ENCODE measurements around the gene PTPRZ1.
A peak's percentile ranks its signal among the peaks of the same experiment; 100 is the strongest.

PTPRZ1 gene

DNA sequence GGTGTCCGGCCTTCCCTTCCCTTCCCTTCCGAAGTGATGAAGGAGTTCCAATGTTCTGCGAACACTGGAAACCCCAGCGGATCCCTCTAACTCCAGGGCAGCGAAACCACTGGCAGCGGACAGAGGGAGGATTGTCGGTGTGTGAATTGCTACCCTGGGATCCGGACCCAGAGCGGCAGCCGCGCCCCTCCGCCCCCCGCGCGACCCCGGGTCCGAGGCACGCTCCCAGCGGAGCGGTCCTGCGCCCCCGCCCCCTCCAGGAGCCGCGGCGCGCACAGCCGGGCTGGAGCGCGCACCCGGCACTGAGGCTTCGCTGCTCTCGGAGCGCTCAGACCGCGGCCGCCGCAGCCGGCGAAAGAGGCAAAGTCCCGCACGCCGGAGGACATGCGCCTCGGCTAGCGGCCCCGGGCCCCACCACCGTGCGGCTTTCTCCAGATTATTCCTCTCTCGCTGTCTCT, at the start of gene PTPRZ1:
Gene PTPRZ1 (plus strand): TSS at position 331 of the 458 bp plus-strand sequence. CDS start 339 bp downstream, outside the sequence.
- Histone ChIP-seq H3K9me3 (ENCODE audit: control insufficient read depth, low read length) (no peaks in the 10 kb centered on the region), H3K4me1 (ENCODE audit: control insufficient read depth, insufficient read depth, low read length) (no peaks in the 10 kb centered on the region), H3K27me3 (ENCODE audit: control insufficient read depth, insufficient read depth, low read length) (peaks cover 7% of the 10 kb centered on the region), H3K36me3 (ENCODE audit: control insufficient read depth, insufficient read depth, low read length) (no peaks in the 10 kb centered on the region), H3K4me3 (ENCODE audit: low read length) (peak within 1 kb of the TSS; percentile 70), H3K9ac (ENCODE audit: low read length) (peak within 1 kb of the TSS; percentile 66)

GRCh38 chr7:121824276-121824675, 48.7 kb upstream of the PTPRZ1 start:
- Histone ChIP-seq H3K4me3 (ENCODE audit: low read length) (no peak overlapping the region), H3K9ac (ENCODE audit: low read length) (no peak overlapping the region), H3K27me3 (ENCODE audit: control insufficient read depth, insufficient read depth, low read length) (no peaks in the 10 kb centered on the region), H3K4me1 (ENCODE audit: control insufficient read depth, insufficient read depth, low read length) (no peaks in the 10 kb centered on the region), H3K36me3 (ENCODE audit: control insufficient read depth, insufficient read depth, low read length) (no peaks in the 10 kb centered on the region), H3K9me3 (ENCODE audit: control insufficient read depth, low read length) (no peaks in the 10 kb centered on the region)

DNA sequence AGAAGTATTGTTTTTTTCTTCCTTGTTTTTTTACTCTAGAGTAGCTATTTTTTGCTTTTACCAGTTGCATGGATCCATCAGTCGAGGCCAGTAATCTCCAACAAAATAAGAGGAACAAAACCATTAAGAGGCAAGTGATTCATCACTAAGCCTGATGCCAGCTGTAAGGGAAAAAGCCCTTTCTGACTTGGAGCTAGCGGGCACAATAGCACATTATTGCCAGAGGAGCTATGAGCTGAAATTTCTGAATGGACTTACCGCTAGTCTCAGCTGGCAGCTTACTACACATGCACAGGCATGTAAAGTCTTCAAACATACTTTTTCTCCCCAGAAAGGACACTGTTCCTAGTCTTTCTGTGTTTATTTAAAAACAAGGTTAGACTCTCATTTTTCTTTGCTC, 41.6 kb upstream of the PTPRZ1 start:
- no peak overlapping the region for H3K4me3 ChIP-seq (ENCODE audit: low read length)
- H3K36me3 ChIP-seq (ENCODE audit: control insufficient read depth, insufficient read depth, low read length), result no peaks in the 10 kb centered on the region
- no peaks in the 10 kb centered on the region for H3K9me3 ChIP-seq (ENCODE audit: control insufficient read depth, low read length)
- H3K27me3 ChIP-seq (ENCODE audit: control insufficient read depth, insufficient read depth, low read length), result no peaks in the 10 kb centered on the region
- no peaks in the 10 kb centered on the region for H3K4me1 ChIP-seq (ENCODE audit: control insufficient read depth, insufficient read depth, low read length)
- no peak overlapping the region for H3K9ac ChIP-seq (ENCODE audit: low read length)

- Histone ChIP-seq H3K27me3 (ENCODE audit: control insufficient read depth, insufficient read depth, low read length) (no peaks in the 10 kb centered on the region), H3K9me3 (ENCODE audit: control insufficient read depth, low read length) (no peaks in the 10 kb centered on the region), H3K36me3 (ENCODE audit: control insufficient read depth, insufficient read depth, low read length) (no peaks in the 10 kb centered on the region), H3K4me3 (ENCODE audit: low read length) (no peak overlapping the region), H3K4me1 (ENCODE audit: control insufficient read depth, insufficient read depth, low read length) (no peaks in the 10 kb centered on the region), H3K9ac (ENCODE audit: low read length) (no peak overlapping the region)
These were observed 41.2 kb upstream of the PTPRZ1 start for GRCh38 chr7:121831801-121832200.

GRCh38 chr7:121832347-121832746, 40.6 kb upstream of the PTPRZ1 start:
- H3K36me3 ChIP-seq (ENCODE audit: control insufficient read depth, insufficient read depth, low read length), result no peaks in the 10 kb centered on the region
- no peak overlapping the region for H3K9ac ChIP-seq (ENCODE audit: low read length)
- H3K4me3 ChIP-seq (ENCODE audit: low read length), result no peak overlapping the region
- no peaks in the 10 kb centered on the region for H3K9me3 ChIP-seq (ENCODE audit: control insufficient read depth, low read length)
- H3K27me3 ChIP-seq (ENCODE audit: control insufficient read depth, insufficient read depth, low read length), result no peaks in the 10 kb centered on the region
- H3K4me1 ChIP-seq (ENCODE audit: control insufficient read depth, insufficient read depth, low read length), result no peaks in the 10 kb centered on the region

DNA sequence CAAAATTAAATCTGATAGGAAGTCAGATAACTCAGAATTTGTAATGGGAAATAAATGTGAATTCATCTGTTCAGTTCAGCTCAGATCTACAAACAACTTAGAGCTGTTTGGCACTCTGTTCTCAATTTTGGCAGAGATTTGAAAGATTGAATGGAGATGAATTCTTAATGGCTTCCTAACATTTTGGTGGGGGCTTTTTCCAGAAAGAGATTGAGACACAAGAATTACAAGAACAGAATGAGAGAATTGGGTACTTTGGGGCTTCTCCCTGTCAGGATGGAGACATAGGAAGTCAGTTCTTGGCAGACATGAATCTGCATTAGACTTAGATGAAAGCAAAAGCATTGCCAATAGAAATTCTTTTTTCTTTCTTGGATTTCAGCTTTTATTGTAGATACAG, 39.0 kb upstream of the PTPRZ1 start:
- Histone ChIP-seq H3K9me3 (ENCODE audit: control insufficient read depth, low read length) (no peaks in the 10 kb centered on the region), H3K36me3 (ENCODE audit: control insufficient read depth, insufficient read depth, low read length) (no peaks in the 10 kb centered on the region), H3K27me3 (ENCODE audit: control insufficient read depth, insufficient read depth, low read length) (no peaks in the 10 kb centered on the region), H3K9ac (ENCODE audit: low read length) (no peak overlapping the region), H3K4me1 (ENCODE audit: control insufficient read depth, insufficient read depth, low read length) (no peaks in the 10 kb centered on the region), H3K4me3 (ENCODE audit: low read length) (no peak overlapping the region)

GRCh38 chr7:121837462-121837861, 35.5 kb upstream of the PTPRZ1 start:
- H3K9me3 ChIP-seq (ENCODE audit: control insufficient read depth, low read length), result no peaks in the 10 kb centered on the region
- H3K9ac ChIP-seq (ENCODE audit: low read length), result no peak overlapping the region
- no peaks in the 10 kb centered on the region for H3K36me3 ChIP-seq (ENCODE audit: control insufficient read depth, insufficient read depth, low read length)
- no peaks in the 10 kb centered on the region for H3K27me3 ChIP-seq (ENCODE audit: control insufficient read depth, insufficient read depth, low read length)
- H3K4me3 ChIP-seq (ENCODE audit: low read length), result no peak overlapping the region
- H3K4me1 ChIP-seq (ENCODE audit: control insufficient read depth, insufficient read depth, low read length), result no peaks in the 10 kb centered on the region

GRCh38 chr7:121847041-121847440, 25.9 kb upstream of the PTPRZ1 start:
- Histone ChIP-seq H3K27me3 (ENCODE audit: control insufficient read depth, insufficient read depth, low read length) (no peaks in the 10 kb centered on the region), H3K4me1 (ENCODE audit: control insufficient read depth, insufficient read depth, low read length) (no peaks in the 10 kb centered on the region), H3K36me3 (ENCODE audit: control insufficient read depth, insufficient read depth, low read length) (no peaks in the 10 kb centered on the region), H3K4me3 (ENCODE audit: low read length) (no peak overlapping the region), H3K9ac (ENCODE audit: low read length) (no peak overlapping the region), H3K9me3 (ENCODE audit: control insufficient read depth, low read length) (no peaks in the 10 kb centered on the region)

DNA sequence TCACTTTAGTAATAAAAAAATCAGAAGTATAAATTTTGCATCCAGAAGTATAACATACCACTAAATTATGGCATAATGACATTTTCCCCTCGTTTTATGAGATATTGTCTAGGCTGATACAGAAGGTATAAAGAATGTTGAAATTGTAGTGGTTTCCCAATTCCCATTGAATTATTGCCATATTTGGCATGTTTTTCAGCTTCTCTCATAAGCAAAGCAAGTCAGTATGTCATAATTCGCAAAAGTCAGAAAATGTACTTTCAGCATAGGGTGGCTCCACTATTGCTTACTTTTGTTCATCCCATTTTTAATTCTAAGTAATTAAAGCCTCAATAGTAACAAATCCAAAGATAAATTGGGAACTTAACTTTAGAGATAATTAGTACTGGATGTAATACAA, 19.7 kb upstream of the PTPRZ1 start:
- no peaks in the 10 kb centered on the region for H3K9me3 ChIP-seq (ENCODE audit: control insufficient read depth, low read length)
- H3K27me3 ChIP-seq (ENCODE audit: control insufficient read depth, insufficient read depth, low read length), result no peaks in the 10 kb centered on the region
- H3K4me3 ChIP-seq (ENCODE audit: low read length), result no peak overlapping the region
- H3K9ac ChIP-seq (ENCODE audit: low read length), result no peak overlapping the region
- no peaks in the 10 kb centered on the region for H3K36me3 ChIP-seq (ENCODE audit: control insufficient read depth, insufficient read depth, low read length)
- H3K4me1 ChIP-seq (ENCODE audit: control insufficient read depth, insufficient read depth, low read length), result no peaks in the 10 kb centered on the region

DNA sequence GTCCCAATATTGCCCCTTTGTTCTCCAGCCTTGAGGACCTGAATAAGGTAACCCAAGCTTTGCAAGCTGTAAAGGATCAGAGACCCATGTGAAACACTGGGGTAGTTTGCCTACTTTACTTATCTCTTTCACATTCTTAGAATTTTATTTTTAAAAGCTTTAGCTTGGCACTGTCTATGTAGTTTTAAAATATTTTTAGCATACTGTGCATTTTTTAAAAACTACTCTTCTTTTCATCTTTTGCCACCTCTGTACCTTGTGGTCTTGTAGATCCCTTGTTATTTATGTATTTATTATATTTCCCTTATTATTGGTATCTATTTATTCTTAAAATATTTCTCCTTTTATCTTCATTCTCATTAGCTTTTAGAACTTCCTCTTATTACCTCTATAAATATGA, 12.0 kb upstream of the PTPRZ1 start:
- Histone ChIP-seq H3K4me3 (ENCODE audit: low read length) (no peak overlapping the region), H3K36me3 (ENCODE audit: control insufficient read depth, insufficient read depth, low read length) (no peaks in the 10 kb centered on the region), H3K9ac (ENCODE audit: low read length) (no peak overlapping the region), H3K9me3 (ENCODE audit: control insufficient read depth, low read length) (no peaks in the 10 kb centered on the region), H3K27me3 (ENCODE audit: control insufficient read depth, insufficient read depth, low read length) (no peaks in the 10 kb centered on the region), H3K4me1 (ENCODE audit: control insufficient read depth, insufficient read depth, low read length) (no peaks in the 10 kb centered on the region)

DNA sequence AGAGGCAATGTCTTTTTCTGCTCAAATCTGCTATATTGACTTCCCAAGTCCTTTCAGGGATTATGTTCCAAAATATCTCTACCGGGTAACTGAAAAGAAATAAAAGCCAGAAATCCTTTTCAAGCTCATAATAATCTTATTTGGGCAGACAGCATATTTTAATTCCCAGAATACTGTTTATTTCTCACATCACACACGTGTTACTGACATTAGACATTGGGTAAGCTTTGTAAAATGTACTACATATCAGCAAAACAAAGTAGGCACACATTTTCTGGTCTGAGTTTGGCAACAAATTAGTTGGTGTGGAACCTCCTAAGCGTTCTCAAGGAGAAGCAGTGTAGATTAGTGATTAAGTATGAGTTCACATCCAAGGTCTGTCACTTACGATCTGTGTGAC, 10.4 kb upstream of the PTPRZ1 start:
- Histone ChIP-seq H3K9me3 (ENCODE audit: control insufficient read depth, low read length) (no peaks in the 10 kb centered on the region), H3K4me3 (ENCODE audit: low read length) (no peak overlapping the region), H3K27me3 (ENCODE audit: control insufficient read depth, insufficient read depth, low read length) (no peaks in the 10 kb centered on the region), H3K9ac (ENCODE audit: low read length) (no peak overlapping the region), H3K4me1 (ENCODE audit: control insufficient read depth, insufficient read depth, low read length) (no peaks in the 10 kb centered on the region), H3K36me3 (ENCODE audit: control insufficient read depth, insufficient read depth, low read length) (no peaks in the 10 kb centered on the region)

DNA sequence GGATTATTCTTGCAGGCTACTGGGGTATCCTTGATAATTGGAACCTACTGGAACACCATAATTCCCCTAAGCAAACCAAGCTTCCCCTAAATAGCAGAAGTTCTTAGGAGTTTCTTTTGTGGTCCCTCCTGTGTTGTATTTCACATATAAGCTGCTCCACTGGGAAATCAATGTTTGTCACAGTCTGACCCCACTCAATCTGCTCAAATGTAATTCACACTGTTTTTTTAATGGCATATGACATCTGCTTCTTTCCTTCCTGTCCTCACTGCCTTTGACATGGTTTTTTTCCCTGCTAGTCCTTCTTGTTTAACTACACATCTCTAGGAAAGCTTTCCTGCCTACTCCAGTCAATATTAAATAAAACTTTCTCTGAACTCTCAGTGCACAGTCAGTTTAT, 1.8 kb upstream of the PTPRZ1 start:
- Histone ChIP-seq H3K4me1 (ENCODE audit: control insufficient read depth, insufficient read depth, low read length) (no peaks in the 10 kb centered on the region), H3K27me3 (ENCODE audit: control insufficient read depth, insufficient read depth, low read length) (peaks cover 7% of the 10 kb centered on the region), H3K9me3 (ENCODE audit: control insufficient read depth, low read length) (no peaks in the 10 kb centered on the region), H3K4me3 (ENCODE audit: low read length) (no peak overlapping the region), H3K36me3 (ENCODE audit: control insufficient read depth, insufficient read depth, low read length) (no peaks in the 10 kb centered on the region), H3K9ac (ENCODE audit: low read length) (no peak overlapping the region)
